GM19467 (cell line): ENCODE data around the gene ANK3.

ENCODE experiments used
- ATAC-seq: cut with Tn5 transposase; IDR thresholded peaks from one replicate; pipeline ENCODE4 v1.9.1; 2021; ENCODE audit warnings: mild to moderate bottlenecking, moderate library complexity; ENCODE audit not compliant: unreplicated experiment

The ANK3 gene

GRCh38 chr10:60348982-60349381 lies 40.7 kb downstream of the ANK3 start:
- ATAC-seq, result no peak

GRCh38 chr10:60347270-60347669 lies 42.4 kb downstream of the ANK3 start:
- no peak for ATAC-seq

GRCh38 chr10:60346661-60347060 lies 43.0 kb downstream of the ANK3 start:
- no peak for ATAC-seq

GRCh38 chr10:60343254-60343653 lies 46.4 kb downstream of the ANK3 start:
- ATAC-seq, result no peak

- no peak for ATAC-seq
Observed at GRCh38 chr10:60341969-60342368, 47.7 kb downstream of the ANK3 start.

- ATAC-seq, result no peak
Observed at GRCh38 chr10:60340973-60341372, 48.7 kb downstream of the ANK3 start.

GRCh38 chr10:60339757-60340156 lies 49.9 kb downstream of the ANK3 start:
- no peak for ATAC-seq

GRCh38 chr10:60338786-60339185 lies 50.9 kb downstream of the ANK3 start:
- no peak for ATAC-seq

GRCh38 chr10:60338002-60338564 lies 51.6 kb downstream of the ANK3 start:
- ATAC-seq, result no peak

- ATAC-seq, result no peak
Observed at GRCh38 chr10:60336901-60337630, 52.6 kb downstream of the ANK3 start.

GRCh38 chr10:60335708-60336107 lies 54.0 kb downstream of the ANK3 start:
- ATAC-seq, result no peak

- ATAC-seq, result no peak
Observed at GRCh38 chr10:60334991-60335390, 54.7 kb downstream of the ANK3 start.

GRCh38 chr10:60332371-60332770 lies 57.3 kb downstream of the ANK3 start:
- ATAC-seq, result no peak

GRCh38 chr10:60331886-60332285 lies 57.8 kb downstream of the ANK3 start:
- ATAC-seq, result no peak

GRCh38 chr10:60323162-60323561 lies 66.5 kb downstream of the ANK3 start:
- no peak for ATAC-seq

GRCh38 chr10:60320666-60321065 lies 69.0 kb downstream of the ANK3 start:
- no peak for ATAC-seq

GRCh38 chr10:60316029-60316428 lies 73.6 kb downstream of the ANK3 start:
- no peak for ATAC-seq

- ATAC-seq, result no peak
Observed at GRCh38 chr10:60315311-60315710, 74.4 kb downstream of the ANK3 start.

GRCh38 chr10:60314069-60314940 lies 75.4 kb downstream of the ANK3 start:
- ATAC-seq, result no peak

GRCh38 chr10:60313589-60313952 lies 76.1 kb downstream of the ANK3 start:
- ATAC-seq, result no peak

- ATAC-seq, result no peak
Observed at GRCh38 chr10:60312818-60313588, 76.7 kb downstream of the ANK3 start.
